Measurements from ENCODE around the gene L2HGDH. TPM values are rescaled to one million over a fixed set of nuclear protein-coding genes. Genes with fewer than 3 reads are reported as not detected.

L2HGDH gene
- 3.2 and 3.6 TPM in 2 replicates for total RNA-seq

DNA sequence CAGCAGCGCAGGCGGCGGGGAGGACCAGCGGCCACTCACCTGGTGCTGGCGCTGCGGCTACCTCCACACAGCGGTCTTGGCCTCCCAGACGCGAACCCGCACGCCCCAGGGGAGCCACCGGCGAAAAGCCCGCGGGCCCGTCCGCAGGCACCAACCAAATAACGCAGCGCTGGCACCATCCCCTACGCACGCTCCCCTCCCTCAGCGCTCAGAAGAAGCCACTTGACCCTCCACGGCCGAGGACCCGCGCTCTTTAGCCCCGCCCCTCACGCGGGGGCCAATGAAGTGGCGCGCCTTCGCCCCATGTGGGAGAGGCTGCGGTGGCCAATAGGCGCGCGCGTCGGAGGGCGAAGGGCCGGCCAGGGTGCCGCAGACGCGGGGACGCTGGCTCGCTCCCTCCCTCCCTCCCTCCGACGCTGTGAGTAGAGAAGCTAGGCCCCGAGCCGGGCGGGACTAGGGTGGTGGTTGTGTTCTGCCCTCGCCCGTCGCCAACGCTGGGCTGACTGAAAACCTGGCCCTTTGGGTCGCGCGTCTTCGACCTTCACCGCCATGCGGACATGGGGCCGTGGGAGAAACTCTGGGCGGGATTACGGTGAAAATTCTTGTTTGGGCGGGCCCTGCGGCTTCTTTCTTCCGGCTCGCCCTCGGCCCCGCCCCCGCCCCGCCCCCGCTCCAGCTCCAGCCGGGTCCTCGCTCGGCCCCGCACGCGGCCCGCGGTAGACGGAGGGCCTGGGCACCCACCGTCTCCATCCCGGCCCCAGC lies at the start of gene L2HGDH, which contains the start of gene DMAC2L:
Gene L2HGDH, minus strand, starts transcription at position 258 of the 762 bp plus-strand sequence. Its CDS starts 79 bp downstream, at position 179.
Gene DMAC2L, plus strand, starts transcription at position 353 of the 762 bp plus-strand sequence. CDS start 9,164 bp downstream, outside the sequence.
- Histone ChIP-seq H3K36me3 (ENCODE audit: insufficient read depth, low read length) (no peaks in the 10 kb centered on the region), H3K9me3 (ENCODE audit: low read depth, low read length) (no peaks in the 10 kb centered on the region), H3K4me2 (ENCODE audit: insufficient read depth, low read length) (peak within 1 kb of the TSS; percentile 100), H3K4me3 (ENCODE audit: insufficient read depth, low read length) (peak within 1 kb of the TSS; percentile 98), H3K79me2 (ENCODE audit: insufficient read depth, low read length) (peaks cover 22% of the 10 kb centered on the region), H3K27ac (ENCODE audit: low read depth, low read length) (peak within 1 kb of the TSS; percentile 73), H4K20me1 (ENCODE audit: insufficient read depth, low read length) (no peaks in the 10 kb centered on the region), H3K27me3 (ENCODE audit: insufficient read depth, low read length) (no peaks in the 10 kb centered on the region), H3K4me1 (ENCODE audit: insufficient read depth, low read length) (peaks cover 16% of the 10 kb centered on the region), H2AFZ (ENCODE audit: low read length) (peak within 1 kb of the TSS; percentile 99)
- DNase-seq (ENCODE audit: insufficient read length, low spot score, missing footprints), result peak; percentile 99
- TF ChIP-seq CTCF (IDR thresholded peaks at IDR 0.05; ENCODE audit: extremely low read depth, low read depth, low read length), result no peak

GRCh38 chr14:50360851-50361250 lies 48.8 kb upstream of the L2HGDH start:
- Histone ChIP-seq H3K4me1 (ENCODE audit: insufficient read depth, low read length) (peaks cover 11% of the 10 kb centered on the region), H3K27me3 (ENCODE audit: insufficient read depth, low read length) (no peaks in the 10 kb centered on the region), H3K4me3 (ENCODE audit: insufficient read depth, low read length) (no peak overlapping the region), H3K79me2 (ENCODE audit: insufficient read depth, low read length) (no peaks in the 10 kb centered on the region), H4K20me1 (ENCODE audit: insufficient read depth, low read length) (no peaks in the 10 kb centered on the region), H3K27ac (ENCODE audit: low read depth, low read length) (no peak overlapping the region), H3K36me3 (ENCODE audit: insufficient read depth, low read length) (peaks cover 3% of the 10 kb centered on the region), H3K9me3 (ENCODE audit: low read depth, low read length) (no peaks in the 10 kb centered on the region), H2AFZ (ENCODE audit: low read length) (no peak overlapping the region), H3K4me2 (ENCODE audit: insufficient read depth, low read length) (no peak overlapping the region)
- DNase-seq (ENCODE audit: insufficient read length, low spot score, missing footprints), result no peak
- TF ChIP-seq CTCF (IDR thresholded peaks at IDR 0.05; ENCODE audit: extremely low read depth, low read depth, low read length), result no peak

- H4K20me1 ChIP-seq (ENCODE audit: insufficient read depth, low read length), result no peaks in the 10 kb centered on the region
- DNase-seq (ENCODE audit: insufficient read length, low spot score, missing footprints), result no peak
- no peaks in the 10 kb centered on the region for H3K27me3 ChIP-seq (ENCODE audit: insufficient read depth, low read length)
- no peak overlapping the region for H3K4me2 ChIP-seq (ENCODE audit: insufficient read depth, low read length)
- no peak for TF ChIP-seq CTCF (IDR thresholded peaks at IDR 0.05; ENCODE audit: extremely low read depth, low read depth, low read length)
- H3K4me3 ChIP-seq (ENCODE audit: insufficient read depth, low read length), result no peak overlapping the region
- peaks cover 11% of the 10 kb centered on the region for H3K4me1 ChIP-seq (ENCODE audit: insufficient read depth, low read length)
- H3K36me3 ChIP-seq (ENCODE audit: insufficient read depth, low read length), result peaks cover 3% of the 10 kb centered on the region
- no peaks in the 10 kb centered on the region for H3K79me2 ChIP-seq (ENCODE audit: insufficient read depth, low read length)
- no peaks in the 10 kb centered on the region for H3K9me3 ChIP-seq (ENCODE audit: low read depth, low read length)
- H3K27ac ChIP-seq (ENCODE audit: low read depth, low read length), result no peak overlapping the region
- H2AFZ ChIP-seq (ENCODE audit: low read length), result no peak overlapping the region
Observed at GRCh38 chr14:50360093-50360492, 48.1 kb upstream of the L2HGDH start.

DNA sequence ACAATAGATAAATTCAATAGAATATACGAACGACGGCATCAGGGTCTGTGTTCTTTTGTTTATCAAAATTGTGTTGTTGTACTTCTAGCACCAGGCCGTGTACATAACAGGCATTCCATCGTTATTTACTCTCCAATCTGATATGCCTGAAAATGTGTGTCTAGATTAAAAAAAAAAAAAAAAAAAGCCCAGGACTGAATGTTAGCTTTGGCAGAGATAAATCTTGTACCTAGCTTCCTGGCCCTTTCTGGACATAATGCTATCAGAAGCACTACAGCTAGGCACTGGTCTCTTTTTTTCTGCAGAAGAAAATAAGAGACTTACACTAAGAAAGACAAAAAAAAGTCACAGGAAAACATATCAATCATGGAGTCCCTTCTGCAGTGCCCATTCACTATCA lies 47.6 kb upstream of the L2HGDH start:
- Histone ChIP-seq H3K27ac (ENCODE audit: low read depth, low read length) (no peak overlapping the region), H2AFZ (ENCODE audit: low read length) (no peak overlapping the region), H3K4me2 (ENCODE audit: insufficient read depth, low read length) (no peak overlapping the region), H3K27me3 (ENCODE audit: insufficient read depth, low read length) (no peaks in the 10 kb centered on the region), H3K79me2 (ENCODE audit: insufficient read depth, low read length) (no peaks in the 10 kb centered on the region), H3K9me3 (ENCODE audit: low read depth, low read length) (no peaks in the 10 kb centered on the region), H4K20me1 (ENCODE audit: insufficient read depth, low read length) (no peaks in the 10 kb centered on the region), H3K36me3 (ENCODE audit: insufficient read depth, low read length) (peaks cover 3% of the 10 kb centered on the region), H3K4me1 (ENCODE audit: insufficient read depth, low read length) (peaks cover 11% of the 10 kb centered on the region), H3K4me3 (ENCODE audit: insufficient read depth, low read length) (no peak overlapping the region)
- DNase-seq (ENCODE audit: insufficient read length, low spot score, missing footprints), result no peak
- TF ChIP-seq CTCF (IDR thresholded peaks at IDR 0.05; ENCODE audit: extremely low read depth, low read depth, low read length), result no peak
